Measurements from ENCODE around the gene SCGN. TPM values are rescaled to one million over a fixed set of nuclear protein-coding genes. Genes with fewer than 3 reads are reported as not detected.

The SCGN gene
- total and polyA plus RNA-seq, 9 of the 15 experiments (the other 6 are each of a cell fraction or from before 2014, with no cell fraction given) = not detected

- no peak; the same call in 1 of the 2 replicates for TF ChIP-seq ZSCAN29 (IDR thresholded peaks at IDR 0.05)
- TF ChIP-seq HDGF (IDR thresholded peaks at IDR 0.05) = no peak
- no peak for TF ChIP-seq RFX7 (CRISPR knock-in tag; IDR thresholded peaks at IDR 0.05)
- TF ChIP-seq MEIS2 (IDR thresholded peaks at IDR 0.05; ENCODE audit: partially characterized antibody) = peak; percentile 6
- peak; percentile 80 for TF ChIP-seq TBP (optimal IDR thresholded peaks at IDR 0.05; ENCODE audit: low read depth, low read length)
- peak; percentile 2 for TF ChIP-seq FOS (IDR thresholded peaks at IDR 0.05; ENCODE audit: extremely low read depth, insufficient read length)
- TF ChIP-seq TSHZ1 (CRISPR knock-in tag; IDR thresholded peaks at IDR 0.05) = no peak
- TF ChIP-seq GATA2 (CRISPR knock-in tag; IDR thresholded peaks at IDR 0.05) = no peak
- no peak for TF ChIP-seq NCOA1 (IDR thresholded peaks at IDR 0.05; ENCODE audit: low read depth)
- no peak for TF ChIP-seq ADNP (tag; IDR thresholded peaks at IDR 0.05)
- TF ChIP-seq AFF4 (CRISPR knock-in tag; IDR thresholded peaks at IDR 0.05) = no peak
- no peak for TF ChIP-seq ZBTB17 (CRISPR knock-in tag; IDR thresholded peaks at IDR 0.05)
- no peak for TF ChIP-seq DNMT1 (IDR thresholded peaks at IDR 0.05)
- peak; percentile 25; the same call in 1 of the 2 replicates for TF ChIP-seq CXXC5 (CRISPR knock-in tag; IDR thresholded peaks at IDR 0.05)
Measured at GRCh38 chr6:25726122-25726911, 74.3 kb downstream of the SCGN start (continued).

Measured in K562 (cell line).